NCI-H524 treated with DMSO at 0.1 percent for 48 hours (cell line): Measurements from ENCODE around the gene RPL7A.
"Not testable (repeated sequence)": the region's sequence is repeated elsewhere in the genome, so short reads cannot be mapped to it uniquely, and the experiment has no call there.

ENCODE experiments used
- DNase-seq: peaks from one replicate; lab custom pipeline; 2025; lab: John Stamatoyannopoulos, UW

The RPL7A gene

DNA sequence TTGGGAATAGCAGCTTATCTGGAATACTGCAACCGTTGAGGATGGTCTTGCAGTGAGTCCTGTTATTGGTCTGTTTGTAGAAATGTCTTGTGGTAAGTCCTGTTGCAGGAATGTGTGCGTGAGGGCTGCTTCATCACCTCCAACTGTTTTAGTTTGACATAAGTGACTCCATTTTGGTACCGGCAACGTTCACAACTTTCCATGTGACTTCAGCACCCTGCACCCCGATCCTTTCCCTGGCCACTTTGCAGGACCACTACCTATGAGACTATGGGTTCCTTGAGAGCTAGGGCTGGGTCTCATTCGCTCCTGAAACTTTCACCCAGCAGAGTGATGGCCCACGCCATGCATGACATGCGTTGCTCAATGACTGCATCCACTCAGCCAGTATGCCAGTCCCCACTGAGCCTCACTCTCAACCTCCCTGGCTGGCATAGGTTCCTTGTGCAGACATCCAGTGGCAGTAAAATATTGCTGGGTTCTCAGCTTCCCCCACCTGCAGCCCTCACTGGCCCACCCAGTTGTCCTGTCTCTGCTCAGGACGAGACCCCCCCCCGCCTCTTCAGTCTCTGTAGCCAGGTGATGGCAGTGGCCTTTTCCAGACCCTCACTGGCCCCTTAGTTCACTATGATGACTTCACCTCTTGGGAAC lies 20.1 kb upstream of the RPL7A start:
- no peak for DNase-seq

DNA sequence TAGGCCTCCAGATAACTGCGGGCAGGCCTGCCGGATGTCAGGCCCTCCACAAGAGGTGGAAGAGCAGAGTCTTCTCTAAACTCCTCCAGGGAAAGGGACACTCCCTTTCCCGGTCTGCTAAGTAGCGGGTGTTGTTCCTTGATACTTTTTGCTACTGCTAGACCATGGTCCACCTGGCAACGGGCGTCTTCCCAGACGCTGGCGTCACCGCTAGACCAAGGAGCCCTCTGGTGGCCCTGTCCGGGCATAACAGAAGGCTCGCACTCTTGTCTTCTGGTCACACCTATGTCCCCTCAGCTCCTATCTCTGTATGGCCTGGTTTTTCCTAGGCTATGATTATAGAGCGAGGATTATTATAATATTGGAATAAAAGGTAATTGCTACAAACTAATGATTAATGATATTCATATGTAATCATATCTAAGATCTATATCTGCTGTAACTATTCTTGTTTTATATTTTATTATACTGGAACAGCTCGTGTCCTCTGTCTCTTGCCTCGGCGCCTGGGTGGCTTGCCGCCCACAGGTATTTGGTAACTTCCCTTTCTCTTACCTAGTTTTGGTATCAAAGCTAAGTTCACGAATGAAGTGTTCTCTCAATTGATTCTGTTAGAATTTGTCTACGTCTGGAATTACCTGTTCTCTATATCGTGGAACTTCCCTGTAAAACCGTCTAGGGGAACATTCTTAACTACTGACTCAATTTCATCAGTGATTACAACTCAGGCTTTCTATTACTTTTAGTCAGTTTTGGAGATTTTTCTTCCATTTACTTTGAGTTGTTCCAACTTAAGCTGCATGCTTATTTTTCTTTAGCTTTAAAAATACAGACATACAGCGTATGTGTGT lies 18.5 kb upstream of the RPL7A start:
- peak; percentile 19 for DNase-seq

DNA sequence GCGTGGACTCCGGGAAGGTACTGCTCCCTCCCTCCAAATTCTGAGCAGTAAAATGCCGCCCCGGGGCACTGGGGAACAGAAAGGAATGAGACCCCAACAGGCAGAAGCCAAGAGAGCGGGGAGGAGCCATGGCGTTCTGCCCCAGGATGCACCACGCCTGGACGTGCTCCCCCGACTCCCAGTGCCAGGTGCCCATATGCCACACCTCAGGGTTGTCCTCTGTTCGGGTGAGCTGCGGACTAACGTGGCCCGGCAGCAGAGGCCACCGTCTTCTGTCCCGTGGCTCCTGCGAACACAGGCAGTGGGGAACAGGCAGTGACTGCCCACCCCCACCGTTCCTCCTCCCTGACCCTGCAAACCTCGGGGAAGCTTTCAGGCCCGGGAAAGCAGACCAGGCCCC lies 16.8 kb upstream of the RPL7A start:
- no peak for DNase-seq

DNA sequence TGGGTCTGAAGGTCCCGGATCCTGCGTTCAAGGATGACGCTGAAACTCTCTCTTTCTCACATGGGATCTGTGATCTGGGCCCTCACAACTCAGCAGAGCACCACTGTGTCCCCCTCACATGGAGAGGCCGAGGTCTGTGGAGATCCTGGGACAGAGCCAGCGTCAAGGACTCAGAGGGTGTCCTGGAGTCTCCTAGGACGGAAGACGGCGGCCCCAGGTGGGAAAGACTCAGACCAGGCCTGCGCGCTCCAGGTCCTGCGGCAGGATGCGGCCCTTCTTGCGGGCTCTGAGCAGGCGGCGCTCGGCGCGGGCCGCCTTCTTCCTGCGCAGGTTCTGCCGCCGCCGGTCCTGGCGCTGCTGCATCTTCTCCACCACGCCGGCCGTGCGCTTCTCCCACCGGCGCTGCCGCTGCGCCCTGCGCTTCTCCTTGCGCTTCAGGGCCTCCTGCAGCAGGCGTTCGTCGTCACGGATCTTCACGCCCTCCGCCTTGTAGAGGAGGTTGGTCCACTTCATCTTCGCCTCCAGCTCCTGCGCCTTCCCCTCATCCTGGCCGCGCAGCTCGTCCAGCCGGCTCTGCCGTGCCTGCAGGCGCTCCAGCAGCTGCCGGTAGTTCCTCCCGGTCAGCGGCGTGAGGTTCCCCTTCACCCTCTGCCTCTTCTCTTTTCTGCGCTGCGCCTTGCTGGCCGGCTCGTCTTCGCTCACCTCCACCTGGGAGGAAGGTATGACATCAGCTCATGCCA lies 16.2 kb upstream of the RPL7A start:
- DNase-seq, result no peak

DNA sequence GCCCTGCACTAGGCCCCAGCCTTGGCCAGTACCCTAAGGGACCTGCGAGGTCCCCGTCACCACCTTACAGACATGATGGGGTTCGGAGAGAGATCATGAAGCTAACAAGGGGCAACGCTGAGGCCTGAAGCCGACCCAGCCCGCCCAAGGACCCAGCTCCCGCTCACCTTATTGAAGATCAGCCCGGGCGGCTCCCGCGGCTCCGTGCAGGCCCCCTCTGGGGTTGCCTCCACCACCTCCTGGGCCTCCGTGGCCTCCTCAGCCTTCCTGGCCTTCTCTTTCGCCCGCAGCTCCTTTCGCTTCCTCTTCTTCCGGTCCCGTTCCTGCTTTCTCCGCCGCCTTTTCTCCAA lies 15.7 kb upstream of the RPL7A start:
- no peak for DNase-seq

DNA sequence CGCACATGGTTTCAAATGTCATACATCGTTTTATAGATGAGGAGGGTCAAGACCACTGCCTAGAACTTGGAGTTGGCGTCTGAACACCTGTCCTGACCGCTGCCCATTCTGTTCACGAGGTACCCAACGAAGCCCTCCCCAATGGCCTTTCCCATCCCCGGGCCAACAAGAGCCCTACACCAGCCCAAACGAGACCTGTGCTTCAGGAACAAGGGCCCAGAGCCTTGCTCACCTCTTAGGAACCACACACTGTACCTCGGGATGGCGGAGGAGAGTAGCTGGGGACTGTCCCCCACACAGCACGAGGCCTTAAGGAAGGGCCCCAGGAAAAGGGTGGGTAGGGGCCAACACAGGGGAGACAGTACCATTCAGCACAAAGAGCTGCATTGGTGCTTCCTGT lies 15.0 kb upstream of the RPL7A start:
- DNase-seq, result no peak

DNA sequence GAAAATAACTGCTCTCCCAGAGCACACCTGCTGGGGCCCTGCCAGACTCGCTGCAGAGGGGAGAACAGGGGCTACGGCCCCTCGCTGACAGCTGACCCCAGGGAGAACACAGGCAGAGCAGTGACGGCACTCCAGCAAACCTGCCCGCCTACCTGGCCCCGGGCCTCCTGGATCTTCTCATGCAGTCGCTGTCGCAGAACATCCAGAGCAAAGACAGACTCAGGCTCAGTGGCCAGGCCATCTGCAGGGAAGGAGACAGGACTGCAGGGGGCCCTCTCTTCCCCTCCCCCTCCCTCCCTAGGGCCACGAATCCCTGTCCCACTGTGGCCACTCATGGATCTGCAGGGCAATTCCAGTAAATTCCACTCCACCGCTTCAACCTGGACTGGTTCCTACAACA lies 14.5 kb upstream of the RPL7A start:
- no peak for DNase-seq

DNA sequence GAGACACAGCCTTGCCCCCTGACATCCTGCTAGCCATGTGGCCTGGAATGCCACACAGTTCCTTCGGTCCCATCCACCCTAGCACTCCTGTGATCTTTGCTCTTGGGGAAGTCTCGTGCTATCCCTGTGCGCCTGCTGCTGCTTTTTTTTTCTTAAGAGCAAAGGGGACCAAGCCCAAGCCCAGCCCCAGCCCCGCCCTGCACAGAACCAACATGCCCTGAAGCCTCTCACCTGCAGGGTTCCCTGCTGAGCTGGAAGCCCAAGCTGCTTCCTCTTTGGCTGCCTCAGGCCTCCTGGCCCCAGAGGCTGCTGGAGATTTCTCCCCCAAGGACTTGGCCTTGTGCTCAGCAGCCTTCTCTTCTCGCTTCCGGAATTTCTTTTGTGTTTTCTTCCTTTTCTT lies 13.9 kb upstream of the RPL7A start:
- no peak for DNase-seq

DNA sequence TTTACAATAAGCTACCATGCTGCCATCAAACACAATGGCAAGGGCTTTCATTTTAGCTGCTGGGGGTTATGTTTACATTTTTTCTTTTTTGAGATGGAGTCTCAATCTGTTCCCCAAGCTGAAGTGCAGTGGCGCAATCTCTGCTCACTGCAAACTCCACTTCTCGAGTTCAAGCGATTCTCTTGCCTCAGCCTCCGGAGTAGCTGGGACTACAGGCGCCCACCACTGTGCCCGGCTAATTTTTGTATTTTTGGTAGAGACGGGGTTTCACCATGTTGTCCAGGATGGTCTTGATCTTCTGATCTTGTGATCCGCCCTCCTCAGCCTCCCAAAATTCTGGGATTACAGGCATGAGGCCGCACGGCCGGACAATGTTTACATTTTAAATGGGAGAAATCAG lies 13.1 kb upstream of the RPL7A start:
- DNase-seq, result not testable (repeated sequence)

DNA sequence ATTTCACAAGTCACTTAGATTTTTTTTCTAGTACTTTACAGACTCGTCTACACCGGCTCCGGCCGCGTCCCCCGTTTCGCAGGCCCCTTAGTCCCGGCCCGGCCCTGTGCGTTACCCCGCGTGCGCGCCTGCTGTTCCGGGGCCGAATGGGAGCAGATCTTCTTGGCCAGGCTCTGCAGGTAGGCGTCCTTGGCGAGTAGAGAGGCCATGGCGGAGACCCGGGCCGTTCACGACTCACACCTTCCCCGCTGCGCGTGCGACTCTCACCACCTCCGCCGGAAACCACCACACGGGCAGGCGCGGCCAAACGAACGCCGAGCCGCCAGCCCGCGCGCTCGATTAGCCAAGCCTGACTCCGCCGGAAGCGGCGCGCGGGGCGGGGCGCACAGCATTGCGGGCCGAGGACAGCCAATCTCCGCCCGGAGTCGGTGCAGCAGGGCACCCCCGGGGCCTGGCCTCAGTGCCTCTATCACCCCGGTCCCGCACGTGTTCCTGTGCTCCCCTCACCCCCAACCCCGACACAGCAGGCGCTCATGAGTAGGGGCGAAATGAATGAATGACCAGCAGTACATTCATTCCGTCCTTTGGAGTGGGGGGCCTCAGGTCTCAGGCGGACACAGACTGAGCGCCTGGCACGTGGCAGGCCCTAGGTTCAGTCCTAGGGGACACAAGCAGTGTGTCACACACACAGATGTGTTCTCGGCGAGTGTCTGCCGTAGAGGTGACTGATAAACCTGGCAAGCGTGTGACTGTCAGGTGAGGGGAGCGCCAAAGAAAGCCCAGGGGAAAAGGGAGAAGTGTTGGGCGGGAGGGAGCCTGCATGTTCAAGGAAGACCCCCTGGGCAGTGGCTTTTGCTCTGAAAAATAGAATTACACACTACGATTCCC lies 11.8 kb upstream of the RPL7A start, which contains the start of gene SURF6:
SURF6 (minus strand) TSS at position 265 of the 888 bp plus-strand sequence; CDS start at position 209, 56 bp downstream.
- peak; percentile 67 for DNase-seq

DNA sequence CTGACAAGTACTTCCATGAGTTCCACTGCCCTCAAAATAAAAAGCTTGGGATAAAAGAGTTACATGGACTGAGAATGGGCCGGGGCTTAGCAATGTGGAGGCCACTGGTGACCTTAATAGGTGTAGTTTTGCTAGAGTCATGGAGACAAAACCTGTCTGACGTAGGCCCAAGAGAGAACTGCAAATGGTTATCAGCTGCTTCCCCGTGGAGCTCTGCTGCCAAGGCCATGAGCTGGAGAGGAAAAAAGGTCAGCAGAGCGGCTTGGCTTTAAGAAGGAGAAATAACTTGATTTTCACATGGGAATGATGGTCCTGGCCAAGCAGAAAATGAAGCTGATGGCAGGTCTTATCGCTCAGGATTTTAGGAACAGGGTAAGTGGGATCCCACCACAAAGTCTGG lies 8.4 kb upstream of the RPL7A start:
- no peak for DNase-seq

DNA sequence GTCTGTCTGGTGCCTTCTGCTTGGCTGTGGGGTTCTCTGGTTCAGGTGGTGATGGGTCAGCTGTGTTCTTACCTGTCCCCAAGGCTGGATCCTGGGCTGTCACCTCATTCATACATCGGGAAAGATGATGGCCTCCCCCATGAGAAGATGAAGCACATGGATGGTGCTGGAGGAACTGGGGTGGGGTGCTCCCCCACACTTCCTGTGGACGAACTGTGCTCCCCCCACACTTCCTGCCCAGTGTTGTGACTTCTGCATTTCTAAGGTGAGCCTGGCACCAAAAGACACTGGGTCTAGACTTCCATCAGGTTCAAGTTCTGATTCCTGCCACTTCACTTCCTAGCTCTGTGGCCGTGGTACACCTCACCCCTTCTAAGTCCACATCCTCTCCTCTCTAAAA lies 7.8 kb upstream of the RPL7A start:
- no peak for DNase-seq

DNA sequence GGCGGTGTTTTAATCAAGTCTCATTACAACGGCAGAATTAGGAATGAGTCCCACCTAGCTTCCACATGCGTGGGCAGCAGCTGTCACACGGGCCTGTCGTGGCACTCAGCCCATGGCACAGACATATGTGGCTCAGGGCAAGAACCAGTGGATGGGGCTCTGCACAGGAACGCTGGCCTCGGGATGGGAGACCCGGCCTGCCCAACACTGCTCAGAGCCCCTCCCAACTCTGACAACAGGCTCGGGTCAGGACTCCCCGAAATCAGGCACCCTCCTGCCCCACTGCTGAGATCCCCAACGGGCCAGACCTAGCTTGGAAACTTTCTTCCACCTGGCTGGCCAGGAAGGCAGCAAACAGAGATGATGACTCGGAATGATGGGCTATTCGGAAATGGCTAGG lies 7.1 kb upstream of the RPL7A start:
- DNase-seq, result no peak

DNA sequence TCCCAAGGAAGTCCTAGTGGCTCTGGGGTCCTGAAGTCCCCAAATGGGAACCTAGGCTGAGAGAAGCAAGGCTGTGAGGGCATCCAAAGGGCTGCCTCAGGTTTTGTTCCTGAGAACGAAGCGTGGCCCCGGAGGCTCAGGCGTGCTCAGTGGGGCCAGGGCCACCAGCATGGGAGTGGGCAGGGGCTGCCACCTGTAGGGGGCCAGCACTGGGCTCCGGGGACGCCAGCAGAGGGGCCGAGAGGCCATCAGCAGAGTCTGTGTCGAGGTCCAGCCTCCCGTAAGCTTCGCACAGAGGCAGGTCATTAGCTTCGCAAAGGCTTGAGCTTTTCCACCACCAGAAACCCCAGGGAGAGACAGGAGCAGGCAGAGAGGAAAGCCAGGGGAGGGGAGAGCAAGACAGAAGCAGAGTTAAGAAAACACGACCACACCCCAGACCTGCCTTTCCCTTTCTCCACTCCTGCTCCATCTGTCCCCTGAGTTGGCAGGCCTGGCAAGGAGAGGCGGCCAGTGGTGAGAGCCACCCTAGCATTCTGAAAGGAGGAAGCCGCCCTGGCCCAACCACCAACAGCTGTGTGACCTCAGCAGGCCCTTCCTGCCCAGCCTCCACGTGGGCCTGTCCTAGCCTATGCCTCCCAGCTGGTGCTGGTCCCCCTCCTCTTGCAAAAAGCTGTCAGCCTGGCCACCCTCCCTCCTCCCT lies 6.5 kb upstream of the RPL7A start:
- DNase-seq, result no peak

DNA sequence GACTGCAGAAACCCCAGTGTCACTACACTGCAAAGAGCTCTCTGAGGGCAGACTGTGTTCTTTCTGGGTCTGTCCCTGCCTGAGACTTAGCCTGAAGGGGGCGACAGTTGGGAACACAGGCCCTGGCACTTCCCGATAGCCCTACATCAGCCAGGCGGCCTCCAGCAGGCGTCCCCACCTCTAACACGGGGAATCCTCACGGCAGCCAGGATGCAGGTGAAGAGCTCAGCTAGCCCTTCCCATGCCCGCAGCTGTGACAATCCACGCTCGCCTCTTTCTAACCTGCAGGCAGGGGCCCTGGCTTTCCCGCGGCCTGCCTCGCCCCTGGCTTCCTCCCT lies 6.0 kb upstream of the RPL7A start:
- no peak for DNase-seq

DNA sequence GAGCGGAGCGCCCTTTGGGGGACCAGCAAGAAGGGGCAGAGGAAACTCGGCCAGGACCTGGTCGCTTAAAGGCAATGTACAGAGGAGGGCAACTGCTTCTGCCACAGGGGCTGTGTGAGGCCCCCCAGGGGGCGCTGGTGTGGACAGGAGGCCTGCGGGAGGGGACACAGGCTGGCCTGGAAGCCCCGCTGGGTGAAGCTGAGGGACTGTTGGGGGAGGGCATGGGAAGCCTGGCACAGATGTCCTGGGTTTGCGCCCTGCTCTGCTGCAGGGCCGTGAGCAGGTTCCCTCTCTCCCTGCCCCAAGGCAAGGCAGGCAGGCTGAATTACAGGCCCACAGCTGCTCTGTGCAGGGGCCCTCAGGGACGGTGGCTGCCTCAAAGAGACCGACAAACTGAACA lies 5.4 kb upstream of the RPL7A start:
- DNase-seq, result no peak

DNA sequence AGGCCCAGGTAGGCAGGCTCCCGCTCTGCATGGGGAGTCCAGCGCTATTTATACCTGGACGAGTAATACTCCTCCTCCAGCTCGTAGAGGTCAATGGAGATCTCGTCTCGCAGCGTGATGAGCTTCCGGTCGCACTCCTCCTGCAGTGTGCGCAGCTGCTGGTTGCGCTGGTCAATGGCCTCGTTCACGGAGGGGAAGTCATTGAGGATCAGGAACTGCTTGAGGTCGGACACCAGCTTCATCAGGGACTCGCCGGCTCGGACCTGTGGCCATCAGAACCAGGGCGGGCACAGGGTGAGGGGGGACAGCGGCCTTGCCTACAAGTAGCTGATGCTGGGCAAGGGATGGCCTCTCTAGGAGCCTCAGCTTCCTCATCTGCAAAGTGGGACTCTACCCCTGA lies 3.9 kb upstream of the RPL7A start:
- DNase-seq, result no peak

DNA sequence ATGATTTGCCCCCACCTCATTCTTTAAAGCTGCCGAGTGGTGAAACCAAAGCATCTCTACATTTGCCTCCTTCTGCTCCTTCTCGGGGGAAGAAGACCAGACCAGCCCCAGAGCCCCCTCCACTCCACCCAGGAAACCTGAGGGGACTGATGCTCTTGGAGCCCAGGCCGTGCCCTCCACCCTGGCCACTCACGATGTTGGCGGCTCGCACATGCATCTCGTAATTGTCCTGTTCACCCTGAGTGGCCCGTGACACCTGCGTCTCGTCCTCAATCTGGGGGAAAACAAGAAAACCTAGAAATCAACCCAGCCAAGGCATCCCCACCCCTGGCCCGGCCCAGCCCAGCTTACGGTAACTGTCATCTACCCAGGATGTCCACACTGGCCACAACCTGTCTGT lies 3.0 kb upstream of the RPL7A start:
- DNase-seq, result no peak

DNA sequence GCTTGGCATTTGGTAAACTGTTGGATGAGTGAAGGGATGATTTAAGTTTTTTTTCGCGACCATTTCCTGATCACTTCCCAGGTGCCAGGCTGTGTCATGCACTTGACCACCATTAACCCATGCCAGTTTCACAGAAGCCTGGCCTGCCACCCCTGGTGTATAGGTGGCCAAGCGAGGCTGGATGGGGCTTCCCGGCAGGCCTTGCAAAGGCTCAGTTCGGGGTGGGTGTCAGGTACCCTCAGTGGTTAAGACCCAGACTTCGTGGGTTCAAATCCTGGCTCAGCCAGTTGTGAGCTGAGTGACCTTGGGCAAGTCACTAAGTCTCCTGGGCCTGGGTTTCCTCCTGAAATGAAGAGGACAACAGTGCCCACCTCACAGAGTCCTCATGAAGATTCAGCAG lies 2.4 kb upstream of the RPL7A start:
- DNase-seq, result no peak

DNA sequence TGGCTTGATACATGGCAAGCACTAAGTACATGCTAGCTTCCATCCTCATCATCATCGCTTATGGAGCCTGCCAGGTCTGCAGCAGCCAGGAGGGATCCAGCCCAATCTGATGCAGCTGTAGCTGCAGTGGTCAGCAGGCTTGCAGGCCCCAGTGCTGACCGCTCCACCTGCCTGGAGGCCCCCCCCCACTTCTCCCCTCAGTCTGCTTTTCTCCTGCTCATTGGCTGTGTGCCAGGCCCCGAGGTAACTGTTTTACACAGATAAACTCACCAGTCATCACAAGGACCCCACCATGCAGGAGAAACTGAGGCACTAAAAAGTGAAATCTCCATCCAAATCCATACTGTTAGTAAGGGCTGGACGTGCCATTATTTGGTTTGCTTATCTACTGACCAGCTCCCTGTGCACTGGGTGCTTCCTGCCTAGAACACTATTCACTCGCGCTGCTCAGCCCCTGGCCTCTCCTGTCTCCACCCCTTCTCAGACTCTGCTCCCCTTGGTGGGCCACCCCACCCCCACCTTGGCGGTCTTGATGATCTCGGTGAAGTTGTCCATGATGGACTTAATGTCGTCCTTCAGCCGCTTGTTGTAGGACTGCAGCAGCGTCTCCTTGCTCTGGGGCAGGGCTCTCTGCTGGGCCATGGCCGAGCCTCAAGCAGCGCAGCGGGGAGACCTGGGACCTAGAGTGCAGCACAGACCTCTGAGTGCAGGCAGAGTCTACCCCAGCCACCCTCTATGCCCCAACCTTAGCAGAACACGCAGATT lies 1.8 kb upstream of the RPL7A start:
- no peak for DNase-seq

DNA sequence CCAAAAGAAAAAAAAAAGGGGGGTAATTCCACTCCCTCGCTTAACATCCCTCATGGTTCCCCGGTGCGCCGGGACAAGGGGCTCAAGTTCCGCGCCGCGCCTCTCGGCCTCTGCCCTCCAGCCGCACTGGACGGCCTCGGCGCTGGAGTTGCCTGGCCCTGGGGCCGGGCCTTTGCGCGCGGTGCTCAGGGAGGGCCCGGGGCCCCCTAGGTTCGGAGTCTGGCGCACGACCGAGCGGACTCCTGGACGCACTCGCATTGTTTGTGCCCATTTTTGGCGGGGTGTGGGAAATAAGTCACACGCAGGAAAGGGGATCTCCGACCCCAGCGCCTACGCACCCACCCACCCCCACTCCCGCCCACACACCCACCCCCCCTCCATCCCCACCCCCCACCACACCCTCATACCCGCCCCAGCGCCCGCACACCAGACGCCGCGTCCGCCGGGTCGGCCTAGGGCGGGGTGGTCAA lies 468 bp upstream of the RPL7A start:
- no peak for DNase-seq
